GM23338 (cell line): ENCODE data around the gene DNAJC15.

Source experiments
- CTCF ChIP-seq, 2 experiments: fragments of 200-600 bp in 1 of 2; sonication (generic) in 1 of 2; conservative IDR thresholded peaks; 2 replicates each; pipeline versions ENCODE4 v1.5.1 to v1.6.1; 2016 to 2017; ENCODE audit warnings: antibody characterized with exemption in 2 of 2, low read depth in 2 of 2, mild to moderate bottlenecking in 2 of 2, moderate library complexity in 1 of 2
- EZH2 ChIP-seq: fragments of 200-600 bp; sonication (generic); IDR thresholded peaks from one replicate; pipeline ENCODE4 v1.8.0; 2017; ENCODE audit warnings: antibody characterized with exemption, mild to moderate bottlenecking, low read depth; ENCODE audit not compliant: unreplicated experiment
- EZH2phosphoT487 ChIP-seq: fragments of 200-600 bp; sonication (generic); IDR thresholded peaks from one replicate; pipeline ENCODE4 v1.8.1; 2018; ENCODE audit warnings: antibody characterized with exemption; ENCODE audit not compliant: unreplicated experiment
- JUNB ChIP-seq: IDR thresholded peaks from one replicate; pipeline ENCODE4 v1.6.1; 2016; ENCODE audit warnings: antibody characterized with exemption; ENCODE audit not compliant: unreplicated experiment
- POLR2AphosphoS5 ChIP-seq: IDR thresholded peaks from 2 replicates; pipeline ENCODE4 v1.6.1; 2016; ENCODE audit warnings: antibody characterized with exemption, low read depth
- REST ChIP-seq: IDR thresholded peaks from one replicate; pipeline ENCODE4 v1.6.1; 2018; ENCODE audit warnings: antibody characterized with exemption; ENCODE audit not compliant: unreplicated experiment
- STAT1 ChIP-seq: IDR thresholded peaks from one replicate; pipeline ENCODE4 v1.6.1; 2016; ENCODE audit warnings: antibody characterized with exemption; ENCODE audit not compliant: unreplicated experiment

GRCh38 chr13:43003729-43004128, 19.7 kb upstream of the DNAJC15 start:
- TF ChIP-seq JUNB (no peak), EZH2 (no peak), EZH2phosphoT487 (no peak), CTCF (conservative IDR thresholded peaks at IDR 0.05; ENCODE audit: low read depth in 2 of 2) (no peak), REST (no peak), POLR2AphosphoS5 (no peak), STAT1 (no peak)
